ENCODE results near the gene AMBRA1.

- TF ChIP-seq CTCF (IDR thresholded peaks at IDR 0.05; ENCODE audit: extremely low read depth in 1 of 2, insufficient read depth in 1 of 2, low read depth in 1 of 2, low read length in 2 of 2): no peak
- no peak for TF ChIP-seq JUN (IDR thresholded peaks at IDR 0.05; ENCODE audit: borderline replicate concordance, insufficient read depth, insufficient read length, low read depth)
- no peak for TF ChIP-seq MYC (IDR thresholded peaks at IDR 0.05; ENCODE audit: low read depth, low read length)
- no peak for TF ChIP-seq EZH2 (IDR thresholded peaks at IDR 0.05; ENCODE audit: borderline replicate concordance, low read depth, low read length, severe bottlenecking)
- TF ChIP-seq MAX (IDR thresholded peaks at IDR 0.05; ENCODE audit: insufficient read depth, insufficient read length): no peak
- no peak for TF ChIP-seq POLR2A (IDR thresholded peaks at IDR 0.05; ENCODE audit: low read depth, low read length)
These were observed 3.3 kb upstream of the AMBRA1 start for GRCh38 chr11:46597155-46597554.
